A549 (cell line): ENCODE data around the gene ULBP1. TPM values are rescaled to one million over a fixed set of nuclear protein-coding genes. Genes with fewer than 3 reads are reported as not detected.
A peak's percentile ranks its signal among the peaks of the same experiment; 100 is the strongest.
"Not testable (repeated sequence)": the region's sequence is repeated elsewhere in the genome, so short reads cannot be mapped to it uniquely, and the experiment has no call there.

Experiments
- ATAC-seq, 2 experiments: fragments of 200-7000 bp in 1 of 2; fragments of >200 bp in 1 of 2; cut with Nextera tagmentation in 1 of 2; cut with Tn5 transposase in 1 of 2; 3 replicates each; pipeline versions ENCODE4 v1.8.0 to v1.9.1; 2018 to 2020; ENCODE audit warnings: mild to moderate bottlenecking in 1 of 2, moderate library complexity in 1 of 2
- CTCF ChIA-PET: fragments of 300-600 bp; sonication (Branson Sonifier 250); formaldehyde crosslinking; extraction: SDS; loops from one replicate; lab custom pipeline; 2021; ENCODE audit warnings: antibody characterized with exemption, inconsistent platforms; lab: Yijun Ruan, JAX
- POLR2A ChIA-PET: fragments of 350-600 bp; formaldehyde crosslinking; extraction: SDS; loops from one replicate; lab custom pipeline; 2021; ENCODE audit warnings: antibody characterized with exemption, inconsistent platforms; lab: Yijun Ruan, JAX
- DNase-seq, 2 experiments: peaks; one replicate each; pipeline versions ENCODE4 v3.0.0 to v3.0.0-alpha.2; 2011 to 2016; ENCODE audit warnings: low read depth in 1 of 2, low spot score in 1 of 2
- FAIRE-seq: peaks from 2 replicates; lab custom pipeline; 2011; peaks lifted over from hg19 to GRCh38; lab: Jason Lieb, UNC
- H3K27ac ChIP-seq, 2 experiments: fragments of >200 bp; sonication (Bioruptor Twin); formaldehyde crosslinking; 3 replicates each; pipeline ENCODE4 v1.5.1; 2016 to 2017
- H3K4me1 ChIP-seq: fragments of >200 bp; sonication (Bioruptor Twin); formaldehyde crosslinking; 3 replicates; pipeline ENCODE4 v1.6.1; 2016
- H3K4me2 ChIP-seq: fragments of >200 bp; sonication (Bioruptor Twin); formaldehyde crosslinking; 3 replicates; pipeline ENCODE4 v1.6.1; 2016
- H3K4me3 ChIP-seq: fragments of >200 bp; sonication (Bioruptor Twin); formaldehyde crosslinking; 3 replicates; pipeline ENCODE4 v1.5.1; 2016
- H3K9me3 ChIP-seq: fragments of >200 bp; sonication (Bioruptor Twin); formaldehyde crosslinking; 3 replicates; pipeline ENCODE4 v1.6.1; 2016
- BCL3 ChIP-seq: fragments of >200 bp; sonication (Bioruptor Twin); formaldehyde crosslinking; IDR thresholded peaks from 3 replicates; pipeline ENCODE4 v1.6.1; 2016
- CHD2 ChIP-seq: fragments of 150-350 bp; IDR thresholded peaks from 2 replicates; pipeline ENCODE4 v1.6.1; 2014; ENCODE audit warnings: low read length; ENCODE audit not compliant: partially characterized antibody
- CTCF ChIP-seq: fragments of >200 bp; sonication (Bioruptor Twin); formaldehyde crosslinking; IDR thresholded peaks from 3 replicates; pipeline ENCODE4 v1.5.1; 2016
- ESRRA ChIP-seq: fragments of 150-350 bp; IDR thresholded peaks from 2 replicates; pipeline ENCODE4 v1.6.1; 2014; ENCODE audit warnings: mild to moderate bottlenecking, low read length, borderline replicate concordance
- HMGXB4 ChIP-seq: fragments of 250-450 bp; sonication (Bioruptor Pico); IDR thresholded peaks from 2 replicates; pipeline ENCODE4 v1.5.0; 2021; ENCODE audit warnings: mild to moderate bottlenecking, moderate library complexity, borderline replicate concordance
- RAD21 ChIP-seq, 2 experiments: fragments of >200 bp in 1 of 2; sonication (Bioruptor Twin) in 1 of 2; formaldehyde crosslinking in 1 of 2; IDR thresholded peaks in 1 of 2; conservative IDR thresholded peaks in 1 of 2; 2 replicates in 1 of 2; 3 replicates in 1 of 2; pipeline ENCODE4 v1.6.1; 2012 to 2018; ENCODE audit warnings: inconsistent platforms in 1 of 2
- RFX5 ChIP-seq: fragments of 450-650 bp; IDR thresholded peaks from 2 replicates; pipeline ENCODE4 v1.7.1; 2014; ENCODE audit warnings: antibody characterized with exemption, mild to moderate bottlenecking, moderate library complexity
- SMC3 ChIP-seq: fragments of >200 bp; sonication (Bioruptor Twin); formaldehyde crosslinking; IDR thresholded peaks from 3 replicates; pipeline ENCODE4 v1.6.1; 2018; ENCODE audit warnings: inconsistent platforms
- TP53 ChIP-seq: fragments of 250-450 bp; sonication (Bioruptor Pico); IDR thresholded peaks from 2 replicates; pipeline ENCODE4 v1.5.0; 2021; ENCODE audit warnings: mild to moderate bottlenecking, moderate library complexity
- ZNF302 ChIP-seq: fragments of 250-450 bp; sonication (Bioruptor Pico); IDR thresholded peaks from 2 replicates; pipeline ENCODE4 v1.9.0; 2021; ENCODE audit warnings: inconsistent platforms, mild to moderate bottlenecking, moderate library complexity
- WGBS: methylation state at CpG from one replicate; pipeline ENCODE4 v1.1.6; 2017; ENCODE audit errors: missing lambda C conversion rate; 5-methylcytosine and 5-hydroxymethylcytosine counted together
- polyA plus RNA-seq, 4 experiments: library from polyadenylated mRNA; depleted of rRNA in 3 of 4; stranded (reverse); fragments of >200 nt; fragmentation: RNase III in 1 of 4; extraction: RNeasy Plus Mini Kit Qiagen cat#74134 plus additional on column Dnase treatment in 1 of 4; gene quantifications; 2 replicates in 3 of 4; 3 replicates in 1 of 4; pipeline ENCODE4 v1.2.3, GENCODE V29; 2011 to 2017

ULBP1 gene
- polyA plus RNA-seq, 2 of the 4 experiments (the other 2 are of a cell fraction), result 0.89 to 6.6 TPM

- Histone ChIP-seq H3K4me2 (no peak overlapping the region), H3K9me3 (no peaks in the 10 kb centered on the region), H3K27ac (no peak overlapping the region), H3K4me1 (peaks cover 4% of the 10 kb centered on the region; the same call in 1 of the 3 replicates), H3K4me3 (no peak overlapping the region)
- ATAC-seq (no peak), DNase-seq (no peak), FAIRE-seq (no peak)
- TF ChIP-seq RFX5 (no peak), BCL3 (no peak), ESRRA (no peak), TP53 (CRISPR knock-in tag) (no peak), CHD2 (no peak)
- CTCF ChIA-PET, result interaction anchor here (0.7 to 1.7 kb wide), 5 partner anchors 16 to 881 kb away, joined by 3 to 11 read pairs (median 4); no protein-coding TSS in a partner anchor
- POLR2A ChIA-PET, result no interaction called here
- WGBS, result 73% methylated on average over 1 of the region's 2 CpGs
These were observed 28.1 kb upstream of the ULBP1 start for GRCh38 chr6:149935668-149936067.

- H3K4me2 ChIP-seq, result no peak overlapping the region
- no peak for DNase-seq
- WGBS, result 21% methylated on average over 2 of the region's 2 CpGs
- ChIA-PET CTCF (interaction anchor here (1.7 kb wide), 1 partner anchor 80 kb away, joined by 7 read pairs; no protein-coding TSS in a partner anchor), POLR2A (no interaction called here)
- peaks cover 4% of the 10 kb centered on the region; the same call in 1 of the 3 replicates for H3K4me1 ChIP-seq
- no peak for FAIRE-seq
- no peak for TF ChIP-seq HMGXB4 (CRISPR knock-in tag)
- TF ChIP-seq ZNF302, result no peak
- H3K4me3 ChIP-seq, result no peak overlapping the region
- H3K27ac ChIP-seq, result no peak overlapping the region
- H3K9me3 ChIP-seq, result no peaks in the 10 kb centered on the region
- ATAC-seq, result no peak
These were observed 27.0 kb upstream of the ULBP1 start for GRCh38 chr6:149936743-149937142.

GRCh38 chr6:149938013-149938570, 25.7 kb upstream of the ULBP1 start:
- POLR2A ChIA-PET, FAIRE-seq, H3K4me1 ChIP-seq, DNase-seq, H3K9me3 ChIP-seq: not testable (repeated sequence)
- H3K4me2 ChIP-seq, result peak overlapping the region; percentile 100
- CTCF ChIA-PET, result interaction anchor here (1.2 kb wide), 1 partner anchor 79 kb away, joined by 3 read pairs; no protein-coding TSS in a partner anchor
- 7% methylated on average over 4 of the region's 20 CpGs for WGBS
- peak overlapping the region; percentile 49 to 84; a peak in 4 of 6 replicates for H3K27ac ChIP-seq
- peak; percentile 49 to 72; a peak in 5 of 6 replicates for ATAC-seq
- H3K4me3 ChIP-seq, result peak overlapping the region; percentile 44
- TF ChIP-seq SMC3 (0 out of 3 replicates have a peak, but pooled peaks have one; percentile 7), RAD21 (conservative IDR thresholded peaks at IDR 0.05 in 1 of 2, IDR thresholded peaks at IDR 0.05 in 1 of 2) (0 out of 5 replicates have a peak, but pooled peaks of 1 of the 2 experiments have one; percentile 21), CTCF (peak; percentile 29; the same call in 1 of the 3 replicates)
